Keratinocyte (primary cell): ENCODE results near the gene AP3S1. TPM values are rescaled to one million over a fixed set of nuclear protein-coding genes. Genes with fewer than 3 reads are reported as not detected.
A peak's percentile ranks its signal among the peaks of the same experiment; 100 is the strongest.

Source experiments
- DNase-seq: peaks from one replicate; pipeline ENCODE4 v3.0.0-alpha.2; 2011; ENCODE audit warnings: low read depth, missing footprints, low spot score
- FAIRE-seq: peaks from 2 replicates; lab custom pipeline; 2011; peaks lifted over from hg19 to GRCh38; lab: Jason Lieb, UNC
- H2AFZ ChIP-seq: 2 replicates; pipeline ENCODE4 v1.6.0; 2012; ENCODE audit warnings: low read length, control low read depth, inconsistent platforms; ENCODE audit not compliant: control insufficient read depth
- H3K27ac ChIP-seq: 2 replicates; pipeline ENCODE4 v1.5.1; 2011; ENCODE audit warnings: low read length; ENCODE audit not compliant: control insufficient read depth, insufficient read depth
- H3K27me3 ChIP-seq: 3 replicates; pipeline ENCODE4 v1.6.0; 2011; ENCODE audit warnings: low read length; ENCODE audit not compliant: control insufficient read depth, insufficient read depth; ENCODE audit errors: extremely low read depth
- H3K36me3 ChIP-seq, 2 experiments: 2 replicates in 1 of 2; 3 replicates in 1 of 2; pipeline ENCODE4 v1.5.1; 2011; ENCODE audit warnings: low read length in 2 of 2, mild to moderate bottlenecking in 1 of 2; ENCODE audit not compliant: control insufficient read depth in 2 of 2, insufficient read depth in 2 of 2; ENCODE audit errors: extremely low read depth in 1 of 2
- H3K4me1 ChIP-seq: 3 replicates; pipeline ENCODE4 v1.5.1; 2011; ENCODE audit warnings: low read length; ENCODE audit not compliant: control insufficient read depth, insufficient read depth; ENCODE audit errors: extremely low read depth
- H3K4me2 ChIP-seq: 3 replicates; pipeline ENCODE4 v1.6.0; 2011; ENCODE audit warnings: low read depth, low read length; ENCODE audit not compliant: control insufficient read depth, insufficient read depth; ENCODE audit errors: extremely low read depth
- H3K4me3 ChIP-seq, 3 experiments: fragments of 200-600 bp in 1 of 3; sonication (generic) in 1 of 3; 2 replicates in 2 of 3; 3 replicates in 1 of 3; pipeline ENCODE4 v1.5.1; 2011 to 2016; ENCODE audit warnings: low read length in 3 of 3, mild to moderate bottlenecking in 3 of 3, control low read depth in 2 of 3, inconsistent platforms in 1 of 3, low read depth in 1 of 3, mixed read lengths in 1 of 3, mixed run types in 1 of 3, moderate library complexity in 1 of 3; ENCODE audit not compliant: control insufficient read depth in 2 of 3, insufficient read depth in 2 of 3; ENCODE audit errors: extremely low read depth in 1 of 3
- H3K79me2 ChIP-seq: 2 replicates; pipeline ENCODE4 v1.6.0; 2012; ENCODE audit warnings: low read length; ENCODE audit not compliant: control insufficient read depth, insufficient read depth
- H3K9ac ChIP-seq: 3 replicates; pipeline ENCODE4 v1.6.0; 2011; ENCODE audit warnings: low read length; ENCODE audit not compliant: control insufficient read depth, insufficient read depth; ENCODE audit errors: extremely low read depth
- H3K9me1 ChIP-seq: 3 replicates; pipeline ENCODE4 v1.6.0; 2011; ENCODE audit warnings: low read length; ENCODE audit not compliant: control insufficient read depth, insufficient read depth; ENCODE audit errors: extremely low read depth
- H3K9me3 ChIP-seq: 2 replicates; pipeline ENCODE4 v1.5.1; 2012; ENCODE audit warnings: low read depth, low read length; ENCODE audit not compliant: control insufficient read depth
- H4K20me1 ChIP-seq: 3 replicates; pipeline ENCODE4 v1.6.0; 2011; ENCODE audit warnings: low read length; ENCODE audit not compliant: control insufficient read depth, insufficient read depth; ENCODE audit errors: extremely low read depth
- CTCF ChIP-seq, 3 experiments: IDR thresholded peaks in 1 of 3; conservative IDR thresholded peaks in 1 of 3; optimal IDR thresholded peaks in 1 of 3; 2 replicates in 2 of 3; 3 replicates in 1 of 3; pipeline versions ENCODE3 to v1.5.1; 2011; ENCODE audit warnings: low read length in 3 of 3, mild to moderate bottlenecking in 3 of 3, moderate library complexity in 2 of 3, control low read depth in 1 of 3, inconsistent platforms in 1 of 3; ENCODE audit not compliant: insufficient read depth in 2 of 3; ENCODE audit errors: extremely low read depth in 1 of 3
- EZH2 ChIP-seq: IDR thresholded peaks from one replicate; pipeline ENCODE4 v1.6.1; 2012; ENCODE audit warnings: inconsistent platforms, mild to moderate bottlenecking, low read length, moderate library complexity
- dilution Hi-C: fragments of 300-500 bp; cut with MboI; formaldehyde crosslinking; loops from one replicate; pipeline ENCODE4 v1.7.0; 2020; ENCODE audit warnings: low sequenced_read_pairs; ENCODE audit not compliant: extremely low pct_ligation_motif_present
- polyA plus RNA-seq, 5 experiments: library from polyadenylated mRNA; depleted of rRNA in 3 of 5; stranded (reverse) in 3 of 5; stranded (forward) in 1 of 5; unstranded in 1 of 5; fragments of >200 nt; gene quantifications; 1 replicate in 1 of 5; 2 replicates in 3 of 5; 3 replicates in 1 of 5; pipeline versions ENCODE4 v1.2.1 to v1.2.3, GENCODE V29; 2011 to 2012; ENCODE audit warnings: missing spikeins in 2 of 5, low read depth in 1 of 5, low replicate concordance in 1 of 5

The AP3S1 gene
- polyA plus RNA-seq, 1 donor (not counting 4 experiments of a cell fraction or from before 2014, with no cell fraction given), result 153 TPM

GRCh38 chr5:115815006-115815692 lies 26.6 kb upstream of the AP3S1 start:
- dilution Hi-C loops, result no loop called here
- Histone ChIP-seq H3K36me3 (no peaks in the 10 kb centered on the region), H3K9me3 (no peaks in the 10 kb centered on the region), H3K27ac (no peak overlapping the region), H3K27me3 (peaks cover 47% of the 10 kb centered on the region), H3K4me2 (no peak overlapping the region), H3K4me1 (no peaks in the 10 kb centered on the region), H3K79me2 (no peaks in the 10 kb centered on the region), H3K4me3 (no peak overlapping the region), H3K9ac (no peak overlapping the region), H3K9me1 (no peaks in the 10 kb centered on the region), H2AFZ (no peak overlapping the region), H4K20me1 (no peaks in the 10 kb centered on the region)
- TF ChIP-seq EZH2, result peak; percentile 45
- TF ChIP-seq CTCF (optimal IDR thresholded peaks at IDR 0.05 in 1 of 3, IDR thresholded peaks at IDR 0.05 in 1 of 3, conservative IDR thresholded peaks at IDR 0.05 in 1 of 3; ENCODE audit: extremely low read depth in 1 of 3, insufficient read depth in 2 of 3, low read length in 3 of 3), result no peak
- FAIRE-seq (no peak), DNase-seq (no peak)

GRCh38 chr5:115815693-115816225 lies 26.0 kb upstream of the AP3S1 start:
- TF ChIP-seq EZH2, result no peak
- no peak for TF ChIP-seq CTCF (optimal IDR thresholded peaks at IDR 0.05 in 1 of 3, IDR thresholded peaks at IDR 0.05 in 1 of 3, conservative IDR thresholded peaks at IDR 0.05 in 1 of 3; ENCODE audit: extremely low read depth in 1 of 3, insufficient read depth in 2 of 3, low read length in 3 of 3)
- dilution Hi-C loops, result no loop called here
- H3K27me3 ChIP-seq, result peaks cover 50% of the 10 kb centered on the region
- H3K9me3 ChIP-seq, result no peaks in the 10 kb centered on the region
- no peaks in the 10 kb centered on the region for H3K36me3 ChIP-seq
- DNase-seq (no peak), FAIRE-seq (no peak)
- H3K4me1 ChIP-seq, result no peaks in the 10 kb centered on the region
- no peaks in the 10 kb centered on the region for H3K9me1 ChIP-seq
- H3K79me2 ChIP-seq, result no peaks in the 10 kb centered on the region
- H4K20me1 ChIP-seq, result no peaks in the 10 kb centered on the region
- no peak overlapping the region for H3K9ac ChIP-seq
- peak overlapping the region in 2 of 3 experiments; percentile 22 to 46 for H3K4me3 ChIP-seq
- H3K4me2 ChIP-seq, result peak overlapping the region; percentile 65
- H2AFZ ChIP-seq, result peak overlapping the region; percentile 43
- H3K27ac ChIP-seq, result no peak overlapping the region
